ENCODE results near the gene RAD1. TPM values are rescaled to one million over a fixed set of nuclear protein-coding genes. Genes with fewer than 3 reads are reported as not detected.

The RAD1 gene
- total RNA-seq, 1 experiment from 2014 or later: 34.4 TPM

GRCh38 chr5:34869256-34869655, 46.0 kb downstream of the RAD1 start:
- peaks cover 17% of the 10 kb centered on the region for H3K4me1 ChIP-seq
- Mint-ChIP-seq H3K27me3 (ENCODE audit: insufficient read depth, unreplicated experiment) (no peaks in the 10 kb centered on the region), H3K9me3 (ENCODE audit: unreplicated experiment) (no peaks in the 10 kb centered on the region), H3K4me3 (ENCODE audit: unreplicated experiment) (no peak overlapping the region), H3K36me3 (ENCODE audit: insufficient read depth, unreplicated experiment) (no peaks in the 10 kb centered on the region), H3K4me1 (ENCODE audit: low read depth, unreplicated experiment) (peaks cover 10% of the 10 kb centered on the region), H3K27ac (ENCODE audit: unreplicated experiment) (no peak overlapping the region)
- no peaks in the 10 kb centered on the region for H3K27me3 ChIP-seq (replicated peaks; ENCODE audit: control insufficient read depth, insufficient read depth, low read length)
- no peaks in the 10 kb centered on the region for H3K9me3 ChIP-seq
- ChIA-PET POLR2A (no interaction called here), CTCF (no interaction called here)
- H3K4me3 ChIP-seq (ENCODE audit: low read depth, low read length): no peak overlapping the region
- H3K36me3 ChIP-seq (ENCODE audit: control insufficient read depth, insufficient read depth, low read length): no peaks in the 10 kb centered on the region
- TF ChIP-seq CTCF (IDR thresholded peaks at IDR 0.05; ENCODE audit: insufficient read depth in 1 of 2, low read depth in 1 of 2, low read length in 1 of 2, severe bottlenecking in 1 of 2, unreplicated experiment in 1 of 2): no peak
- intact Hi-C loops (cut with micrococcal nuclease; ENCODE audit: unreplicated experiment): no loop called here
- DNase-seq: no peak
- no TSS peak for BruUV-seq (replicated peaks)

- H3K36me3 Mint-ChIP-seq (ENCODE audit: insufficient read depth, unreplicated experiment): no peaks in the 10 kb centered on the region
- H3K4me1 ChIP-seq: peaks cover 17% of the 10 kb centered on the region
- POLR2A ChIA-PET: no interaction called here
- DNase-seq: no peak
- TF ChIP-seq CTCF (IDR thresholded peaks at IDR 0.05; ENCODE audit: insufficient read depth in 1 of 2, low read depth in 1 of 2, low read length in 1 of 2, severe bottlenecking in 1 of 2, unreplicated experiment in 1 of 2): no peak
- CTCF ChIA-PET: no interaction called here
- H3K9me3 Mint-ChIP-seq (ENCODE audit: unreplicated experiment): no peaks in the 10 kb centered on the region
- no peaks in the 10 kb centered on the region for H3K27me3 Mint-ChIP-seq (ENCODE audit: insufficient read depth, unreplicated experiment)
- H3K4me3 Mint-ChIP-seq (ENCODE audit: unreplicated experiment): no peak overlapping the region
- H3K9me3 ChIP-seq: no peaks in the 10 kb centered on the region
- H3K27ac Mint-ChIP-seq (ENCODE audit: unreplicated experiment): no peak overlapping the region
- H3K4me3 ChIP-seq (ENCODE audit: low read depth, low read length): no peak overlapping the region
- H3K27me3 ChIP-seq (replicated peaks; ENCODE audit: control insufficient read depth, insufficient read depth, low read length): no peaks in the 10 kb centered on the region
- H3K36me3 ChIP-seq (ENCODE audit: control insufficient read depth, insufficient read depth, low read length): no peaks in the 10 kb centered on the region
- intact Hi-C loops (cut with micrococcal nuclease; ENCODE audit: unreplicated experiment): no loop called here
- H3K4me1 Mint-ChIP-seq (ENCODE audit: low read depth, unreplicated experiment): peaks cover 10% of the 10 kb centered on the region
- no TSS peak for BruUV-seq (replicated peaks)
Observed at GRCh38 chr5:34868791-34869190, 46.5 kb downstream of the RAD1 start.

- Mint-ChIP-seq H3K27me3 (ENCODE audit: insufficient read depth, unreplicated experiment) (no peaks in the 10 kb centered on the region), H3K36me3 (ENCODE audit: insufficient read depth, unreplicated experiment) (no peaks in the 10 kb centered on the region), H3K4me3 (ENCODE audit: unreplicated experiment) (no peak overlapping the region), H3K4me1 (ENCODE audit: low read depth, unreplicated experiment) (peaks cover 10% of the 10 kb centered on the region), H3K27ac (ENCODE audit: unreplicated experiment) (peak overlapping the region; percentile 41), H3K9me3 (ENCODE audit: unreplicated experiment) (no peaks in the 10 kb centered on the region)
- H3K9me3 ChIP-seq: no peaks in the 10 kb centered on the region
- TF ChIP-seq CTCF (IDR thresholded peaks at IDR 0.05; ENCODE audit: insufficient read depth in 1 of 2, low read depth in 1 of 2, low read length in 1 of 2, severe bottlenecking in 1 of 2, unreplicated experiment in 1 of 2): no peak
- ChIA-PET POLR2A (no interaction called here), CTCF (no interaction called here)
- H3K4me3 ChIP-seq (ENCODE audit: low read depth, low read length): no peak overlapping the region
- no peaks in the 10 kb centered on the region for H3K27me3 ChIP-seq (replicated peaks; ENCODE audit: control insufficient read depth, insufficient read depth, low read length)
- no peak for DNase-seq
- intact Hi-C loops (cut with micrococcal nuclease; ENCODE audit: unreplicated experiment): loop anchor here (2.0 kb wide), 1 partner anchor 45 kb away; no protein-coding TSS in a partner anchor
- BruUV-seq (replicated peaks): no TSS peak
- peaks cover 14% of the 10 kb centered on the region for H3K4me1 ChIP-seq
- H3K36me3 ChIP-seq (ENCODE audit: control insufficient read depth, insufficient read depth, low read length): no peaks in the 10 kb centered on the region
Observed at GRCh38 chr5:34867660-34868059, 47.6 kb downstream of the RAD1 start.

Measured in Caco-2 (cell line).